CD4-positive, alpha-beta T cell treated with Interleukin-4 for 4 hours (primary cell): ENCODE results near the gene BPIFA3.
"Not testable (repeated sequence)": the region's sequence is repeated elsewhere in the genome, so short reads cannot be mapped to it uniquely, and the experiment has no call there.

Source experiments
- DNase-seq: peaks from one replicate; pipeline ENCODE4 v3.0.0-alpha.2; 2020

BPIFA3 gene

DNA sequence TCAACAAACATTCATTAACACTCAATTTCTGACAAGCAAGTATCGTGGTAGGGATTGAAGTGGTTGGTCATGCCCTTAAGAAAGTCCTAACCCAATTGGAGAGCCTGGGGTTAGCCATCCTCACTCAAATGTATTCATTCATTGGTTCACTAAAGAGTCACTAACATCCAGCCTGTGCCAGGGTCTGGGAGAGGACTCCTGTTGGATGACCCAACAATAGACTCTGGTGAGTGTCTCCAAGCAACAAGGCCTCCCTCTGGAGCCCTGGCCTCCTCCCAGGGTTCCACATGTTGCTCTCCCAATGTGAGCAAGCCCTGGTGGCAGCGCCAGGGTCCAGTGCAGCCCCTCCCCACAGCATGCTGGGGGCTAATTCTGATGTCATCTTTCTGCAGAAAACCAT, at the start of gene BPIFA3:
Gene BPIFA3, plus strand, starts transcription at position 301 of the 400 bp plus-strand sequence. CDS start 185 bp downstream, outside the sequence.
- DNase-seq, result no peak

DNA sequence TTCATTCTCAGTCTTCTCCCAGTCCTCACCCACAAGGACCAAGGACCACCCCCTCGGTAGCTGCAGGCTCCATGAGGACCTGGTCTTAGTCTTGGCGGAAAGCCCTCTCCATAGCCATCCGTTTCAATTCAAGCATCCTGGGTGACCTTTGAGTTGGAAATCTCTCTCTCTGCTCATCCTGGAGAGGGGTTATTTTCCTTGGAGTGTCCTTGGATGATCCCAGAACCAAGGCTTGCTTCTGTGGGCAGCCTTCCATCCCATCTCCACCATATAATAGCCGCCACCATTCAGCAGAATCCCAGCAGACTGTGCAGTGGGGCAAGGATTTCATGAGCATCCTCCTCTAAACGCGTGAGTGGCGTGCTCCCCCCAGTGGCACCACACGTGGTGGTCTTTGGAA, 49.3 kb upstream of the BPIFA3 start, which contains the start of gene BPIFA2:
Gene BPIFA2, plus strand, starts transcription at position 301 of the 400 bp plus-strand sequence. CDS start 987 bp downstream, outside the sequence.
- no peak for DNase-seq

DNA sequence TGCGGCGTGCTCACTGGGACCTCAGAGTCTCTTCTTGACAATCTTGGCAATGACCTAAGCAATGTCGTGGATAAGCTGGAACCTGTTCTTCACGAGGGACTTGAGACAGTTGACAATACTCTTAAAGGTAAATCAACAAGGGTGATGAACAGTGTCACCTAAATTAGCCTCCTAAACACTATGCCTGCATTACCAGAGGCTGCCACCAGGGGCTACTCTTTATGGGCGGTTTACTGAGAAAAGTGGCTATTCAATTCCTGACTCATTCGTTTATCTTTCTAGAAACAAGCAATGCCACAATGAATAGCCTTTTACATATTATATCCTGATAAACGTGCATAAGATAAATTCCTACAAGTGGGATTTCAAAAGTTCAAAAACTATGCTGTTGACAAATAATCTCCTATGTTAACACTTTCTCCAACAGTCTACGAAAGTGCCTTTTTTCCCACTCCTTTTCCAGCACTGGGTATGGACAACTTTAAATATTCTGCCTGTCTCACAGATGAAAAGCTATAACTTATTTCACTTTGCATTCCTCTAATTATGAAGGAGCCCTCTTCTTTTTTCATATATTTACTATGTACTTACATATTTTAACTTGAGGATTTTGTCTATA, 47.9 kb upstream of the BPIFA3 start:
- DNase-seq, result no peak

DNA sequence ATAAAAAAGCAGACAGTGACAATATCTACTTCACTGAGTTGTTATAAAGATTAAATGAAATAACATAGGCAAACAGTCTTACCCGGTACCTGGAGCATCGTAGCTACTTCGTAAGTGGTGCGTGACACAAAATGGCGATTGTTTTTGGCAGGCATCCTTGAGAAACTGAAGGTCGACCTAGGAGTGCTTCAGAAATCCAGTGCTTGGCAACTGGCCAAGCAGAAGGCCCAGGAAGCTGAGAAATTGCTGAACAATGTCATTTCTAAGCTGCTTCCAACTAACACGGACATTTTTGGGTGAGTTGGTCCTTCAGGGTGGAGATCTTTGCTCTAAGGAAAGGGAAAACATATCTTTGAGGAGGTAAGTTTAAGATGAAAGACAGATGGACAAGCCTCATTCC, 44.4 kb upstream of the BPIFA3 start:
- DNase-seq, result no peak

- no peak for DNase-seq
Measured at GRCh38 chr20:33175123-33175522, 42.0 kb upstream of the BPIFA3 start.

DNA sequence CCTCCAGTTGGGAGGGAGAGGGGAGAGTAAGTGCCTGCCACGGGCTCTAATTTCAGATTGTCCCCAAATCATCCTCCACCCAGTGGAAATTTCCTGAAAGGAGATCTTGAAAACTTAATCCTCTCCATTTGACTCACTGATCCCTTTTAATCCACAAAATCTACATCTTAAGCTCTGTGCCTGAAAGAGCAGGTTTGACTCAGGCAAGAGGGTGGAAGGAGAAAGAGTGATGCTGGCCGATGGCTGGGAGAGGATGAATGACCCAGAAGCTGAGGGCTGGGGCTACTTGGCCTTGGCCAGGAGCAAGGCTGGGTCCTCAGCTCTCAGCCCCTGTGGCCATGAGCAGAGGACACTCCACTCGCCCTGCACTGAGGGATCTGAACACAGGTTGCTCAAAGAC, 41.1 kb upstream of the BPIFA3 start:
- no peak for DNase-seq

DNA sequence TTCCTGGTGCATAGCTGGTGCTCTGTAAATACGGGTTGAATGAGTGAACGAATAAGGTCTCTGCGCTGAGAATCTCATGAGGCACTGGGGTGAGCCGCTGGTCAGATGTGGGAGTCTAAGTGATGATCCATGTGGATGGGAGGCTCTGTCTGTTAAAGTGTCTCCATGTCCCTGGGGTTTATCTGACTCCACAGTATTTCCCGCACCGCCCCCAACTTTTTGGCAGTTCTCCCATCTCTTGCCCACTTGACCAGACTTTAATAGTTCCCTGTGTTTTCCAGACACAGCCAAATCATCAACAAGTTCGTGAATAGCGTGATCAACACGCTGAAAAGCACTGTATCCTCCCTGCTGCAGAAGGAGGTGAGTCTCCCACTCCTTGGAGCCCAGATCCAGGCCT, 39.3 kb upstream of the BPIFA3 start:
- DNase-seq, result no peak

- no peak for DNase-seq
Measured at GRCh38 chr20:33178726-33179125, 38.4 kb upstream of the BPIFA3 start.

GRCh38 chr20:33180169-33180568, 37.0 kb upstream of the BPIFA3 start:
- DNase-seq, result no peak

DNA sequence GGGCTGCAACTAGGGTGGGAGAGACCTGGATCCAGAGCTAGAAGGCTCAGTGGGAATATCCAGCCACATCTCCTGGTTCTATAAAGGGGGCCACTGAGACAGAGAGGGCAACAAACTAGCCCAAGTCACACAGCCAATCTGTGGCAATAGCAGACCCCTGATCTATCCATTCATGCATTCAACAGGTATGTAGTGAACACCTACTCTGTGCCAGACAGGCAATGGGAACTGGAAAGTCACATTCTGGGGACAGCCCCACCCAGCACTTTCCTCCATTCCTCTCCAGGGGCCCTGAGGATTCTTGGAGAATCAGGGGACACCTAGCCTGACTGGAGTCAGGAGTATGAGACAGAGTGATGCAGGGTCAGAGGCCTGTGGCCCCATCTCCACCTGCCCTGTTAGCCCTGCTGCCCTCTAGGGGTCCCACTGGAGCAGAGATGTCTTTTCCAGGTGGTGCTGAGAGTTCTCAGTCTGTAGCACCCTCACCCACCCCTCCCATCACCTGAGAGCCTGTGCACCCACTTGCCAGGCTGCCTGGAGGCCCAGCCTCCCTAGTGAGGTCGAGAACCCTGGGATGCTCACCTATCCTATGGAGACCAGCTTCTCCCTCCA, 35.6 kb upstream of the BPIFA3 start:
- no peak for DNase-seq

GRCh38 chr20:33183312-33183711, 33.8 kb upstream of the BPIFA3 start:
- no peak for DNase-seq

DNA sequence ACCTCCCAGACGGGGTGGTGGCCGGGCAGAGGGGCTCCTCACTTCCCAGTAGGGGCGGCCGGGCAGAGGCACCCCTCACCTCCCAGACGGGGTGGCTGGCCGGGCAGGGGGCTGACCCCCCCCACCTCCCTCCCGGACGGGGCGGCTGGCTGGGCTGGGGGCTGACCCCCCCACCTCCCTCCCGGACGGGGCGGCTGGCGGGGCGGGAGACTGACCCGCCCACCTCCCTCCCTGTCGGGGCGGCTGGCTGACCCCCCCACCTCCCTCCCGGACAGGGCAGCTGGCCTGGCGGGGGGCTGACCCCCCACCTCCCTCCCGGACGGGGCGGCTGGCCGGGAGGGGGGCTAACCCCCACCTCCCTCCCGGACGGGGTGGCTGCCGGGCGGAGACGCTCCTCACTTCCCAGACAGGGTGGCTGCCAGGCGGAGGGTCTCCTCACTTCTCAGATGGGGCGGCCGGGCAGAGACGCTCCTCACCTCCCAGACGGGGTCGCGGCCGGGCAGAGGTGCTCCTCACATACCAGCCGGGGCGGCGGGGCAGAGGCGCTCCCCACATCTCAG, 32.0 kb upstream of the BPIFA3 start:
- not testable (repeated sequence) for DNase-seq

GRCh38 chr20:33187491-33187890, 29.7 kb upstream of the BPIFA3 start:
- DNase-seq, result no peak

- no peak for DNase-seq
Measured at GRCh38 chr20:33188421-33188820, 28.7 kb upstream of the BPIFA3 start.

- DNase-seq, result no peak
Measured at GRCh38 chr20:33191484-33191883, 25.7 kb upstream of the BPIFA3 start.

- DNase-seq, result no peak
Measured at GRCh38 chr20:33191955-33192354, 25.2 kb upstream of the BPIFA3 start.

GRCh38 chr20:33192912-33193501, 24.1 kb upstream of the BPIFA3 start:
- DNase-seq, result no peak

DNA sequence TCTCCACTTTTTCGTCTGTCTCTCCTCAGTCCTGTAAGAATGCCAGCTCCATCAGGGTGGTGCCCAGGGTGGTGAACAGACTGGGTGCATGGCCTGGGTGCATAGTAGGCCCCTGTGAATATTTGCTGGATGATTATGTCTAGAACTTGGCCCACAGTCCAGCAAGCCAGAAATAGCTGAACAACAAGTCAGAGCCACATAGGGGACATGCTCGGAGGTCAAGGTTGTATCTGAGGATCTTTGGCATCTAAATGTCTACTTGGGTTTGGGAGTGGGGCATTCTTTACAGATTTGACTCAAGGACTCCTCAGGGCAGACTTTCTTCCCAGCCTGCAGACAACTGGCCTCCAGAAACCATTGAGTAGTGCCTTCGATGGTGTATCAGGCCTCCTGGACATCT, 18.1 kb upstream of the BPIFA3 start:
- no peak for DNase-seq

DNA sequence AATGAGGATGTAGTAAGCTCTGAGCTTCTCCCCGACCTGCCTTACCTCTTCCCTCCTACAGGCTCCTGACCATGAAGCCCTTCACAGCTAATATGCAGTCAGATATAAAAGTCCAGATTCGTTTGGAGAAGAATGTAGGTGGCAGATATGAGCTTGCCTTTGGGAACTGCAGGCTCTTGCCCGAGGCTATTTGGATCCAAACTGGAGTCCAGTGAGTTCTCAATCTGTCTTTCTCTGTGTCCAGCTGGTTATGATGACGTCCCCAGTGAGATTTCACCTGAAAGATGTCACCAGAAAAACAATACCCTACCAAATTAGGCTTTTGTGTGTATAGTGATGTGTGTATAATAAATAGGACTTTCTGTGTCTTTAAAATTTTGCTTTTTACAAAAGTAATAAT, 14.7 kb upstream of the BPIFA3 start:
- DNase-seq, result no peak

- DNase-seq, result no peak
Measured at GRCh38 chr20:33203444-33203843, 13.7 kb upstream of the BPIFA3 start.

DNA sequence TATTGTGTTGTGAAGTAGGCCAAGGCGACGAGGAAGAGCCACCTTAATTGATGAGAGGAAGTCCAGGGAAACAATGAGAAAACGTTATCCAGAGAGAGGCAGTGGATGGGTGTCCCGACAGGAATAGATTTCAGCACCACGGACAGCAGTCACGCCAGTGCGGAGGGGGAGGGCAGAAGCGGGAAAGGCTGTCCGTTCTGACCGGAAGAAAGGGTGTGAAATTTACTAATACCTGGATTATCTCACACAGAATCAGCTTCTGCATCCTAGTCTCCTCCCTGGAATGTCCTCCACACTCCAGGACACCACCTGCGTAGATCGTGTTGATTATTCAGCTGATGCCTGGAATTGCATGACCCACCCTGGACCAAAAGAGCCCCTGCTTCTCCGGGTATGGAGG, 7.4 kb upstream of the BPIFA3 start:
- no peak for DNase-seq

GRCh38 chr20:33210371-33210770, 6.8 kb upstream of the BPIFA3 start:
- DNase-seq, result no peak

- no peak for DNase-seq
Measured at GRCh38 chr20:33211817-33212424, 5.2 kb upstream of the BPIFA3 start.

GRCh38 chr20:33224399-33224798, 7.2 kb downstream of the BPIFA3 start:
- no peak for DNase-seq
